WI38 (cell line): ENCODE results near the gene GMEB2.

ENCODE experiments used
- H3K4me3 ChIP-seq: 2 replicates; pipeline ENCODE4 v1.5.1; 2011; ENCODE audit warnings: low read depth, mild to moderate bottlenecking, control low read depth, low read length
- TF ChIP-seq, protein P1 (sequence below): IDR thresholded peaks from 2 replicates; pipeline ENCODE4 v1.5.1; 2012; ENCODE audit warnings: low read depth, mild to moderate bottlenecking, control low read depth, low read length

GMEB2 gene

DNA sequence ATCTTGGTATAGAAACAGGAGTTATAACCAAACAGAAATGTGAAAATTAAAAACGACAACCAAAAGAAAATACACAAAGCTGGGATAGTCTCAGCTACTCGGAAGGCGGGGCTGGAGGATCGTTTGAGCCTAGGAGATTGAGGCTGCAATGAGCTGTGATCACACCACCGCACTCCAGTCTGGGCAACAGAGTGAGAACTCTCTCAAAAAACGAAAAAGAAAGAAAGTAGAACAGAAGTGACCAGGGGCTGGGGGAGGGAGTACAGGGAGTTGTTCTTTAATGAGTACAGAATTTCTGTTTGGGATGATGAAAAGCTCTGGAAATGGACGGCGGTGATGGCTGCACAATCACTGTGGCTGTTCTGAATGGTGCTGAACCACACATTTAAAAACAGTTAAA is 5.9 kb downstream of the GMEB2 start:
- TF ChIP-seq, protein P1, sequence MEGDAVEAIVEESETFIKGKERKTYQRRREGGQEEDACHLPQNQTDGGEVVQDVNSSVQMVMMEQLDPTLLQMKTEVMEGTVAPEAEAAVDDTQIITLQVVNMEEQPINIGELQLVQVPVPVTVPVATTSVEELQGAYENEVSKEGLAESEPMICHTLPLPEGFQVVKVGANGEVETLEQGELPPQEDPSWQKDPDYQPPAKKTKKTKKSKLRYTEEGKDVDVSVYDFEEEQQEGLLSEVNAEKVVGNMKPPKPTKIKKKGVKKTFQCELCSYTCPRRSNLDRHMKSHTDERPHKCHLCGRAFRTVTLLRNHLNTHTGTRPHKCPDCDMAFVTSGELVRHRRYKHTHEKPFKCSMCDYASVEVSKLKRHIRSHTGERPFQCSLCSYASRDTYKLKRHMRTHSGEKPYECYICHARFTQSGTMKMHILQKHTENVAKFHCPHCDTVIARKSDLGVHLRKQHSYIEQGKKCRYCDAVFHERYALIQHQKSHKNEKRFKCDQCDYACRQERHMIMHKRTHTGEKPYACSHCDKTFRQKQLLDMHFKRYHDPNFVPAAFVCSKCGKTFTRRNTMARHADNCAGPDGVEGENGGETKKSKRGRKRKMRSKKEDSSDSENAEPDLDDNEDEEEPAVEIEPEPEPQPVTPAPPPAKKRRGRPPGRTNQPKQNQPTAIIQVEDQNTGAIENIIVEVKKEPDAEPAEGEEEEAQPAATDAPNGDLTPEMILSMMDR, result no peak
- no peak overlapping the region for H3K4me3 ChIP-seq

DNA sequence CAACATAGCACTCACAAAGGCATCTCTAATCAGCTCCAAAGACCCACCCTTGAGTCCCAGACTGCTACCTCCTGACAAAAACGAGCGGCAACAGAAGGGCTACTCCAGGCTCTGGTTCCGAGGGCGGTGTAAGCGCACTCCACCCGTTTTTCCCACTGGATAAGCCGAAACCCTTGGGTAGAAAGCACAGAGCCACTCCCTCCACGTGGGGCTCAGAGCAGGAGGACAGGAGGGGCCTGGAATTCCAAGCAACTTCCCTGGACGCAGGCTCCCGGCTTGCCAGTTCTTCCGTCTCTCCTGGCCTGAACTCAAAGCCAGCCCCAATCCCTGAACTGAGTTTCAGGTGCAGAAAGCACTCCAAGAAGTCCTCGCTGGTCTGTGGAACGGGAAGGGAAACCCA is 7.4 kb downstream of the GMEB2 start:
- H3K4me3 ChIP-seq, result no peak overlapping the region
- TF ChIP-seq, protein P1, result no peak

DNA sequence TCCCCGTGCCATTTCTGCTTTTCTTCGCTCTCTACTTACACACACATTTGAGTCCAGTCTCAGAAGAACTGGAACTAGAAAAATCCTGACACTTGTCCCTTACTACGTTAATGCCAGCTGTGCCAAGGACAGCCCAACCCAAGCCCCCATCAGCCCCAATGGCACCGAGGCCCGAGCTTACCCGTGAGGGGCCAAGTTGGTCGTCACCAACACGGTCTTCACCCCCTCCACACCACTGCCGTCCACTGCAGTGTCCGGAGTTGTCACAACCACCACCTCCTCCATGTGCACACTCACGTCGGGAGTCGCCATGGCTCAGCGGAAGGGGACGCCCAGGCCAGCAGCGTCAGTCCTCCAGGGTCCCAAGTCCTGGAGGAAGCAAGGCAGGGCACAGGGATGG is 7.8 kb downstream of the GMEB2 start:
- H3K4me3 ChIP-seq, result no peak overlapping the region
- TF ChIP-seq, protein P1, result no peak

- TF ChIP-seq, protein P1, result no peak
- no peak overlapping the region for H3K4me3 ChIP-seq
Measured at GRCh38 chr20:63618291-63618980, 8.5 kb downstream of the GMEB2 start.

GRCh38 chr20:63617876-63618265 is 9.0 kb downstream of the GMEB2 start:
- H3K4me3 ChIP-seq, result no peak overlapping the region
- TF ChIP-seq, protein P1, result no peak

- TF ChIP-seq, protein P1, result no peak
- no peak overlapping the region for H3K4me3 ChIP-seq
Measured at GRCh38 chr20:63617092-63617875, 9.6 kb downstream of the GMEB2 start.
